ENCODE data around the gene ADAMTS5.

- TF ChIP-seq CTCF (IDR thresholded peaks at IDR 0.05) (no peak), POLR2A (IDR thresholded peaks at IDR 0.05) (no peak)
These were observed 42.9 kb downstream of the ADAMTS5 start for GRCh38 chr21:26923986-26924385.
